ENCODE measurements around the gene SHISA6. TPM values are rescaled to one million over a fixed set of nuclear protein-coding genes. Genes with fewer than 3 reads are reported as not detected.

The SHISA6 gene
- total and polyA plus RNA-seq, 4 donors: not detected

- no peak for DNase-seq (ENCODE audit: low spot score)
- Histone ChIP-seq H3K9me3 (ENCODE audit: control insufficient read depth in 4 of 4, low read length in 3 of 4) (no peaks in the 10 kb centered on the region), H3K4me1 (ENCODE audit: control insufficient read depth in 4 of 4, insufficient read depth in 4 of 4, low read length in 3 of 4) (peaks cover 0 to 3% (median 0%) of the 10 kb centered on the region in 4 donors), H3K9ac (ENCODE audit: low read depth in 1 of 2, low read length in 2 of 2) (no peak overlapping the region), H3K36me3 (ENCODE audit: control insufficient read depth in 4 of 4, insufficient read depth in 3 of 4, low read depth in 1 of 4, low read length in 3 of 4) (no peaks in the 10 kb centered on the region), H3K27ac (ENCODE audit: low read depth in 1 of 2, low read length in 2 of 2) (no peak overlapping the region), H3K4me3 (ENCODE audit: low read depth in 1 of 3, low read length in 3 of 3) (no peak overlapping the region), H3K27me3 (ENCODE audit: control insufficient read depth in 4 of 4, insufficient read depth in 4 of 4, low read length in 3 of 4) (peaks cover 0 to 2% (median 0%) of the 10 kb centered on the region in 4 donors)
- WGBS: 45% methylated on average over 4 of the region's 4 CpGs
- TF ChIP-seq FOXA1 (IDR thresholded peaks at IDR 0.05) (no peak), GABPA (IDR thresholded peaks at IDR 0.05 in 1 of 2, conservative IDR thresholded peaks at IDR 0.05 in 1 of 2) (no peak), REST (IDR thresholded peaks at IDR 0.05) (no peak), TAF1 (conservative IDR thresholded peaks at IDR 0.05) (no peak), EGR1 (IDR thresholded peaks at IDR 0.05; ENCODE audit: low read depth in 2 of 2) (no peak), JUND (IDR thresholded peaks at IDR 0.05) (no peak), HNF4G (IDR thresholded peaks at IDR 0.05) (no peak), NR2F2 (IDR thresholded peaks at IDR 0.05) (no peak), ATF3 (IDR thresholded peaks at IDR 0.05) (no peak), CTCF (IDR thresholded peaks at IDR 0.05; ENCODE audit: low read depth, low read length, missing input control) (no peak), HNF4A (conservative IDR thresholded peaks at IDR 0.05) (no peak), YY1 (IDR thresholded peaks at IDR 0.05) (no peak), FOXA2 (IDR thresholded peaks at IDR 0.05) (no peak), RXRA (IDR thresholded peaks at IDR 0.05) (no peak), ZBTB33 (IDR thresholded peaks at IDR 0.05) (no peak), SP1 (IDR thresholded peaks at IDR 0.05) (no peak), MAX (IDR thresholded peaks at IDR 0.05) (no peak), RAD21 (IDR thresholded peaks at IDR 0.05) (no peak)
These were observed 125.3 kb downstream of the SHISA6 start for GRCh38 chr17:11366272-11366850.

Measured in liver (tissue), 9 donors.